Activated T-cell treated with anti-CD3 and anti-CD28 coated beads, Interleukin-2, amount 50 U/mL, for 48 hours (primary cell): ENCODE results near the gene TNS3.
"Not testable (repeated sequence)": the region's sequence is repeated elsewhere in the genome, so short reads cannot be mapped to it uniquely, and the experiment has no call there.

Source experiments
- DNase-seq, 2 experiments: peaks; one replicate each; pipeline ENCODE4 v3.0.0-alpha.2; 2020

TNS3 gene

DNA sequence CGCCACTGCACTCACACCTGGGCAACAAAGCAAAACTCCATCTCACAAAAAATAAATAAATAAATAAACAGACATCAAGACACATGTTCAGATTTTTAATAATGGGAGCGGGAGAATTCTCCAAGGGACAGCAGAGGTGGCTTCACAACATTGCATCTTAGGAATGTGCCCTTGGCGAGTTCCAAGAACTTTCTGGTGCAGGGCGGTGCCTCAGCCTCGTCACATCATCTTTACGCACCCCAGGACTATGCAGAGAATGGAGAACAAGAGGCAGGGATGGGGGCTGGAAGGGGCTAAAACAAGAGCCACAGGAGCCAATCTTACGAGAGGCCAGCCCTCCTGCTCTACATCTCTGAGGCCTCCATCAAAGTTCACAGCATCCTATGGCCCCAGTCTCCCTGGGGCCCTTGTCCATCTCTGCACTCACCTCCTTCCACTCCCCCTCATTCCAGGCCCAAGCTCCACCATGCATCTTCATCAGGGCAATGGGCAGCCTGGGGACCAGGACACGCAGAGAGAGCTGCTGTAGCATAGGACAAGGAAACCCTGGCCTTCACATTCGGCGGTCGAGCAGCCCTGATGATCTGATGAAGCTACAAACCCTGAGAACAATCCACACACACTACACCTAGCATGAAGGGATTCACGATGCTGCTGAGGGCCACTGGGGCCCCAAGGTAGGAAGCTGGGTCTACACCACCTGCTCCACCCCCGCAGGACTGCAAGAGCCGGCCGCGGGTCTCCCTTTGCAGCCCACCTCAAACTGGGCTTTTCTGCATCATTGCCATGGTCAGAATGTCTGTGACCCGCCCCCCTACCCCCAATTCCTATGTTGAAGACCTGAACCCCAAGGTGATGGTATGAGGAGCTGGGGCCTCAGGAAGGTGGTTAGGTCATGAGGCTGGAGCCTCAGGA is 22.3 kb downstream of the TNS3 start:
- no peak for DNase-seq

DNA sequence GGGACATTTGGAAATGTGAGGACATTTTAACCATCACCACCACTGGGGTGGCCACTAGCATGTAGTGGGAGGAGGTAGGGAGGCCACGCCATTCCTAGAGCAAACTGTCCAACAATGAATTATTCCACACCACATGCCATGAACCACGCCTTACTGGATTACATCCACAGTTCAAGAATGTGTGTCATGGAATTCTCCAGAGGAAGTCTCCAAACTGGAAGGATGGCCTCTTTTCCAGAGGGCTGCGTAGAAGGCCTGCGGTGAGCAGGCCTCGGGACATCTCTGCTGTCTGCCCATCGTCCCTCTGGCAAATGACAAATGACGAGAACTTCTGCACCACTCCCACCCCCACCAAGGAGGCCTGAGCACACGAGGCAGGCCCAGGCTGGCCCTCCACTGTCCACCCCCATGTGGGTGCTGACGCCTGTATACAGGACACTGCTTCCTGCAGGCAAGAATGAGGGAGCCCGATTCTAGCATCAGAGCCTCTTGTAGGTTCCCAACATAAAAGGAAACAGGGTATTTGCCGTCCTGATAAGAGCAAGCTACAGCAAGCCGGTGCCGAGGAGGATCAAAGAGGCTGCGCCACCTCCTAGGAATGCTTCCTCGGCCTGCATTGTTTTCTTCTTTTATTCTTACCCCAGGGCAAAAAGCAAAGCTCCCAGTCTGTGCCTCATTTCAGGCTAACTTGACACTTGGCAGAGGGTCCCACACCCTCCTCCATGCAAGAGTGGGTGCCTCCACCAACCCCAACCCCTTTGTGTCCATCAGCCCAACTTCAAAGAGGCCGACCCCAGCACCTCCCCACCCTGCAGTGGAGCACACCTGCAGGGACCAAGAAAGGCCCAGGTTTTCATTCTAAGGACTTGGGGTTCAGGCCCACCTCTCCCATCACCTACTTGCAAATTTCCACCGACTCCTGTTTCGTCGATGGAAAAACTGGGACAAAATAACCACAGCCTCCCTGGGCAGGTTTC is 23.9 kb downstream of the TNS3 start:
- DNase-seq = no peak

DNA sequence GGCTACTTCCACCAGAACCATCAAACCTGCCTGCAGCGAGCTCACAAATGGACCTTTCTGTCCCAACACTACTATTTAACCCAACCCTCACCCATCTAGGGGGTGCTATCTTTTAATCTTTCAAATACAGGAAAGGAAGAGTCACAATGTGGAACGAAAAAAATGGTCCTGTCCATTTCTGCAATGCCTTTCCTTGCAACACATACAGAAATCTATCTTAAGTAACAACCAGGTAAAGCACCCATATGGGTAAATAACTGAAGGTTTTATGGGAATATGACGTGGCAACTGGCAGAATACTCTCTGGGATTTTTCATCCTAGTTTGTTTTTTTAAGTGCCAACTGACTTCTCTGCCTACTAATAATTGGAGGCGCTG is 24.6 kb downstream of the TNS3 start:
- no peak for DNase-seq

DNA sequence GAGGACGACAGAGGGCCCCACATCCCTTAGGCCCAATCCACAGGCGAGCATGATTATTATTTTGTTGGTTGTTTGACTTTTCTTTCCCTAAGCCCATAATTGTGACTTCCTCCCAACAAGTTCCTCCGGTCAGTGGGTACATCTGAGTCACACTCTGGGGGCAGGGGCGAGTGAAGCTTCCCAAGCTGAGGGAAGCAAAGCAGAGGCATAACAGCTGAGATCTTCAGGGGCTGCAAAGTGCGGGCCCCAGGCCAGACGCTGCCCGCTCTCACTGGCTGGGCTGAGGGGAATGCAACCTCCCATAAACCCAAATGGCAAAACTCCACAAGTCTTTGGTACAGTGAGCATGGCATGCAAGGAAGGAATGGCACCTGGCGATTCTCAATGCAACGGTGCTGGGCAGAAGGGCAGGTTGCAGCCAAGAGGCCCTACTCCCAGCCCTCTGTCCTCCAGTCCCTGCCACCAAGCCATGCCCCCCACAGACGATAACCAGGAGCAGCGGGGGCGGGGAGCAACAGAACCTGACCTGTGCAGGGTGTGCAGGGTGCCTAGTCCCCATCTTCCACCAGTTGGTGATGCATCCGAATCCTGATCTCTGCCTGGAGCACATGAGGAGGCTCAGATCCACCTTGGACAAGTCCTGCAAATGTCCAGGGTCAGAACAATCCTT is 25.3 kb downstream of the TNS3 start:
- DNase-seq = no peak

DNA sequence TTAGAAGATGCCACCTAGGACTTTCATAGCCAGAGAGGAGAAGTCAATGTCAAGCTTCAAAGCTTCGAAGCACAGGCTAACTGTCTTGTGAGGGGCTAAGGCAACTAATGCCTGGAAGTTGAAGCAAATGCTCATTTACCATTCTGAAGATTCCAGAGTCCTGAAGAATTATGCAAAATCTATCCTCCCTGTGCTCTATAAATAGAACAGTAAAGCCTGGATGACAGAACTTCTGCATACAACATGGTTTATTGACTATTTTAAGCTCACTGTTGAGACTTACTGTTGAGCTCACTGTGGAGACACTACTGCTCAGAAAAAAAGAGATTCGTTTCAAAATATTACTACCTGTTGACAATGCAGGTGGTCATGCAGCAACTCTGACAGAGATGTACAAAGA is 28.6 kb downstream of the TNS3 start:
- DNase-seq = no peak

DNA sequence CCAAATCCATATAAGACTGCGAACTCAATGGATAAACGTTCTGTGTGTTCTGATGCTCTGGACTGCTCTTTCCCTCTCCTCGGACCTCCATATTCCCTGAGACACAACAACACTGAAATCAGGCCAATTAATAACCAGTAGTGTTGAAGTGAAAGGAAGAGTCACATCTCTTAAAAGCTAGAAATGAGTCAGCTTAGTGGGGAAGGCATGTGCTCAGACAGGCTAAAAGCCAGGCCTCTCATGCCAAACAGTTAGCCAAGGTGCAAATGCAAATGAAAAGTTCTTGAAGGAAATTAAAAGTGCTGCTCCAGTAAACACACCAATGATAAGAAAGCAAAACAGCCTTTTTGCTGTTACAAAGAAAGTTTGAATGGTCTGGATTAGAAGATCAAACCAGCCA is 29.3 kb downstream of the TNS3 start:
- no peak for DNase-seq

DNA sequence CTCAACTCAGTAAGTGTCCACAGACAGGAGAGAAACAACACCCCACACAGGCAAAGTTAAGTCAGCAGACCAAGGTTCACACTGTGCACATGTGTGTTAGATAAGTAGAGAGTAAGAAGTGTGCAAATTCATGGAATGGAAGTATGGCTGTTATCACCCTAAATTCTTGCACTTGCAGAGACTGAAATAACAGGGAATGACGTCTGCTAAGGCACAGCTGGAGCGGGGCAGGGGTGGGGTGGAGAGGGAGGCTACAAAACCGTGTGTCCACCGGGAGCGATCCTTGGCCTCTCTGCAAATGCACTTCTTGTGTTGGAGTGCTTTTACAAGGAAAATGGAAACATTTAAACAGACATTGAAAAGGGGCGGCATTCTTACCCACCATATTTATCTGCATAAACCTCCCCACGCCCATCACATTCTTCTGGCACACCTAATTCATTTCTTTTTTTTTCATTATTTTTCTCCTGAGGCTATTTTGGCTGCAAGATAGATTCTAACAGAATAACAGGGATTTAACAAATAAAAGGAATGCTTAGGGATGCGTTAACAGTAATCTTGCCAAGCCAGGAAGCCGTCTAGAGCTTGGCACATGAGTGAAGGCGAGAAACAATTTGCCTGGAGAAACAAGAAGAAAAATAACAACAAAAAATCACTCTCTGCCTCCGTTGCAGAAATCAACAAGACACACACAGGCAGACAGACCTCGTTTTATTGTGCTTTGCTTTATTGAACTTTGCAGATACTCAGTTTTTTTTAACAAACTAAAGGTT is 30.1 kb downstream of the TNS3 start:
- no peak for DNase-seq

DNA sequence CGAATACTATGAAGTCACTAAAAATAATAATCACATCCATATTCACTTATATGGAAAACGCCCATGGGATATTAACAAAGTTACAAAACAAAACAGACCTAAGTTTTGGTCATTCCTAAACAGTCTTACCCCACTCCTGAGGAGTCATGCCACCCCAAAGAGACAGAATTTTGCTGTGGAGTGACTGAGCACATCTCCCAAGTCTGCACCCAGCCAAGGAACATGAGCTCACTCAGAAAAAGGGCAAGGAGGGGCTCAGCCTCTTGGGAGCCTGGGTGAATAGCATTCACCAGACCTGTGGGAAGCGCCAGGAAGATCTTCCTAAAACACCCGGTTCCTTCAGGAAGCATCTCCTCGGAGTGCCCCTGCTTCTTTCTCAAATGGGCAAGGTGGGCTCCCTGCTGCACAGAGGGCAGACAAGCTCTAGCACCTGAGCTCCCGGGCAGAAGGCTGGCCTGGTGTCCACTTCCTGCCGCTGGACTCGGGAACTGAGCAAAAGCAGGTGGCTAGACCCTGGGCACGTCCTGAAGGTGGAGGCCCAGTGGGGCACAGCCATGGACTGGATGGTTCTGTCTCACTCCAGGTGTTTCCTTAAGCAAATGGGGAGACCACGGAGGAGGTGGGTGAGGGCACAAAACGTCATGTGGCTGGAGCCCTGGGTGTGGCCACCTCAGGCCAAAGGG is 31.0 kb downstream of the TNS3 start:
- DNase-seq = no peak

DNA sequence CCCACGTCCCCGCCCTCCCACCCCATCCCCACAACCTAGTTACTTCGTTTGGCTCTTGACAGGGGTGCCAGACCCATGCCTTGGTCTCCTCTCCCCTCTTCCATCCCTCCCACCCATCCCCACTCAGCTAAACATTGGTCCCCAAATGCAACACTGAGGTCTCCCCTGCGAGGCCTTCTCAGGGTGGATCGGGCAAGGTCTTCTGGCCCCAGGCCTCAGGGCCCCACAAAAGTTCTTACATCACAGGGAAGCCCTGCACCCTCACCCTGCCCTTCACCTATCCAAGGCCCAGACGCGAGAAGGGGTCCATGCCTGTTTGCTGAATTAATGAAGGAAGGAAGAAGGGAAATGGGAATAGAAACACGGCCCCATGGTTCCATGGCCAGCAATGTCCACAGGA is 32.0 kb downstream of the TNS3 start:
- no peak for DNase-seq

DNA sequence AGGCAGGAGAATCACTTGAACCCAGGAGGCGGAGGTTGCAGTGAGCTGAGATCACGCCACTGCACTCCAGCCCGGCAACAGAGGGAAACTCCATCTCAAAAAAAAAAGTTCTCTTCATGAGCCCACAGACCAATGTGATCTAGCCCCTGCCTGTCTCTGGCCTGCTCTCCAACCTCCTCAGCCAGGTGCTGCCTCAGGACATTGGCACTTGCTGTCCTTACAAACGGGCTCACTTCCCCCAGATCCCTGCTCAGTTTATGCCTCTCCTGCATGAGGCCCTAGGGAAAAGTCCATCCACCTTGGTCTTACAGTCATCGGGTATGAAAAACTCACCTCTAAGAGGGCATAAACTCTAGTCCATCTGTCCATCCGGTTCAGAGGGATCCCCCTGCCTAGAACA is 32.5 kb downstream of the TNS3 start:
- no peak for DNase-seq

DNA sequence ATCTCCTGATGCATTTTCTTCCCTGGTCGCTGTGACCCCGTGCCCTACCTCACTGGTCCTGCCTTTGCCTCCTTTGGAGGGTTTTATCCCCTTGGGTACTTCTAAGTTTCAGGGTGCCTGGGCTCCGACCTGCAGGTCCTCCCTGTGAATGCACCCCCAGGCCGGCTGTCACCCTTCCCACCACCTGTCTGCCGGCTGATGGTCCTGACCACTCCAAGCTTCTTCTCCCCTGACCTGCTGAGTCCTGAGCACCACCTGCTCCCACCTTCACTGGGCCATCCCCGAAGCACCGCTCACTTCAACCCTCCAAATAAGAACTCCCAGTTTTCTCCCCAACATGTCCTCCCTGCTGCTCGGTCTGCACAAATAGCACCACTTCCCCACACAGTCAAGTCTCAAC is 33.4 kb downstream of the TNS3 start:
- DNase-seq = no peak

DNA sequence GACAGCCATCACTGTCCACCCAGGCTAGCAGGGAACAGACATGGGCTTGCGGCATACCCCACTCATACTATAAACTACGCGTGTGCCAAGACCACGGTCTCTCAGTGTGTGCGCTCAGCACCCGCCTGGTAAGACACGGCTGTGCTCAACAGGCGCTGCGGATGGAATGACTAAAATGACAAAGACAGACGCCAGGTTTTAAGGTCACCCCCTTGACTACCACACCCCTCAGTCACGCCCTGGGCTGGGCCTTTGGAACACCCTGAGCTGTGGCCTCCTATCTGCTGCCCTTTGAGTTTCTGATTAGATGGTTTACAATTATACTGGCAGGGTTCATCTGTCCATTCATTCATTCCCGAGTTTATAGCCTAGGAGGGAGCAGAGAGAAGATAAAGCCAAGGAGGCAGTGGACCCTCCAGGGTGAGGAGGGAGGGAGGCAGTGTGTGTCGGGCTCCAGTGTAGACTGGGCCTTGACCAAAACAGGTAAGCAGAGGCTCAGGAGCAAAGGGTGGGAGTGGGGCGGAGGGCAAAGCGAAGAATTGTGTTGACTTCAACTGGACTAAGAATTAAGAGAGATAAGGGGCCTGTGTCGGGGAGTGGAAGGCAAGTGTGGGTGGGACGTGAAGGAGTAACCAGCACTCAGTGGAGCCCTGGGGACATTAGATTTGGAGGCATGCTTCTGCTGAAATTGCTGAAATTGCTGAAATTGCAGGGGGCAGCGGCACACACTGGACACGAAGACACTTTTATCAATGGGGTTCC is 35.0 kb downstream of the TNS3 start:
- DNase-seq = no peak

DNA sequence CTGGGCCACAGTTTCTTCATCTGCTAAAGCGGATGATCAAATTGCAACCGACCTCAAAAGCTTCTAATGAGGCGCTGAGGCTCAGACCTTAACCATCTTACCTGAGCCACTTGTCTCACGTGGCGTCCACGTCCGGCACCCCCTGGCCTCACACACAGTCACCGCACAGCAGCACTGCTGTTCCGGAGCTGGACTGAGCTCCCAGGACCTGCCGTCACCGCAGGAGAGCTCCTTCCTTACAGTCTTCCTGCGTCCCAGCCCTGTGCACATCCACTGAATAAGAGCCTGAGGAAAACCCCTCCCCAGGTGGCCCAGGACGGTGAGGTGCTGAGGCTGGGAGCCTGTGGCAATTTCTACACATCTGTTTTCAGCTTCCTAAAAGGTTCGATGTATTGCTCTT is 35.7 kb downstream of the TNS3 start:
- DNase-seq = no peak

DNA sequence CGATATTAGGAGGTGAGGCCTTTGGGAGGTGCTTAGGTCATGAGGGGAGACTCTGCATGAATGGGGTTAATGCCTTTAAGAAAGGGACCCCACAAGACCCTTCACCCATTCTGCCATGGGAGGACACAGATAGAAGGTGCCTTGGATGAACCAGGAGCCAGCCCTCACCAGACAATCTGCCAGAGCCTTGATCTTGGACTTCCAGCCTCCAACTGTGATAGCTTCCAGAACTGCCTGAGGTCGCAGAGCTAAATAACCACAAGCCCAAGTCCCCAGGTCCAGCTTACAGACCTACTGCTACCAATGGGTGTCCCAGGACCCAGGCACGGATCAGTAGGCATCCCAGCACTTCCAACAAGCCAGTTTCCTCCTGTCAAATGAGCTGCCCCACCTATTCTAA is 37.5 kb downstream of the TNS3 start:
- DNase-seq = no peak

DNA sequence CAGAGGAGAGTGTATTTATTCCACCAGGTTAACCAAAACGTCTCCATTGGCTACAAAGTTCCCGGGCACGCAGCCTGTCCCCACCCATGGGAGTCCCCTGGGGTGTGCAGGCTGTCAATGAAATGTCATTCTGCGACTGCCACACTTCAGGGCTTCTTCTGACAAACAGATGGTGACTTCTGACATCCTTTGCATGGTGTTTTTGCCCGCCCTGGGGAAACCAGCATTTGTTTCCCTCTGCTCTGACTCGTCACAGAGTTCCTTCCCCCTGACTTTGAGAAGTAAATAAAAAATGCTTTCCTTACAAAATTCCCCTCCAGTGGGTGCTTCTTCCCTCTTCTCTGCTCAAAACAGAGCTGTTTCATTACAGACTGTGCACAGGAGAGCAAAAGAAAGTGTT is 38.2 kb downstream of the TNS3 start:
- DNase-seq = no peak

DNA sequence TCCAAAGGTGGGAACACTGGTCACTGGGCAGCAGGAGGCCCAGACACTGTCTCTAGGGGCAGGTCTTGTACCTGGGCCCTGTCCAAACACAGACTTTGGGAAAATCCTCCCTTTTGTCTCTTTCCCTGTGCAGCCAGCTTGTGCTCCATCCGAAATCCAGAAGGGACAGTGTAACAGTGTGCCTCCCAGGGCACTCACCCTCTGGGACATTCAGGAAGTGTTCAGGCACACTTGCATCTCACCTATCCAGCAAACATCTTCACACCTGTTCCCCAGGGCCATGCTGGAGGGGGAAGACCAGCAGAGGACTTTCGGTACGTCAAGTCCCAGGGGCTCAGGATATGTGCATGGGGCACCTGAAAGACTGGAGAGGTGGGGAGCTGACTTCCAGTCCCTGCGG is 38.9 kb downstream of the TNS3 start:
- DNase-seq = no peak

DNA sequence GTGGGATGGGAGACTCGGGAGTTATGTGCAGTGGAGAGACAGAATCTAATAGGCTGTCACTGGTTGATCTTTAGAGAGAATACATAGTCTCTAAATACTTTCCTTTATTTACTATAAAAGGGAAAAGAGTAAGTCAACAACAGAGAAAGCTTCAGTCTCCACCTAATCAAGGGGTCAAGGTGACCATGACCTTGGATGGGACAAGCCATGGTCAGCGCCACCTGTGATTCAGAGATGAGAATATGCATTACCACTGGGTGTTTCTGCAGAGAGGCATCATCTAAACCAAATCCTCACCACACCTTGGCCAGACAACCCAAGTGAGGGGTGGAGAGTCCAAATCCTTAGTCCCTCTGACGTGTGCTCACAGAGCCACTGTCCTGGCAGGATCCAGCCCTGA is 39.9 kb downstream of the TNS3 start:
- DNase-seq = no peak

DNA sequence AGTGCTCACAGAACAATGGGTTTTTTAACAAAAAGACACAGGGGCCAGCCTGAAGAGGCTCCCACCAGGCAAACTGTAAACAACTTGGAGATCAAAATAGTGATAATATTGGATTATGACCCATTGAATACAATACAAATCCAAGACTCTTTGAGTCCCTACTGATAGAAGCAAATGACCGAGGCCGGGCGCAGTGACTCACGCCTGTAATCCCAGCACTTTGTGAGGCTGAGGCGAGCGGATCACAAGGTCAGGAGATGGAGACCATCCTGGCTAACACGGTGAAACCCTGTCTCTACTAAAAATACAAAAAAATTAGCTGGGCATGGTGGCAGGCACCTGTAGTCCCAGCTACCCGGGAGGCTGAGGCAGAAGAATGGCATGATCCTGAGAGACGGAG is 40.4 kb downstream of the TNS3 start:
- not testable (repeated sequence) for DNase-seq

DNA sequence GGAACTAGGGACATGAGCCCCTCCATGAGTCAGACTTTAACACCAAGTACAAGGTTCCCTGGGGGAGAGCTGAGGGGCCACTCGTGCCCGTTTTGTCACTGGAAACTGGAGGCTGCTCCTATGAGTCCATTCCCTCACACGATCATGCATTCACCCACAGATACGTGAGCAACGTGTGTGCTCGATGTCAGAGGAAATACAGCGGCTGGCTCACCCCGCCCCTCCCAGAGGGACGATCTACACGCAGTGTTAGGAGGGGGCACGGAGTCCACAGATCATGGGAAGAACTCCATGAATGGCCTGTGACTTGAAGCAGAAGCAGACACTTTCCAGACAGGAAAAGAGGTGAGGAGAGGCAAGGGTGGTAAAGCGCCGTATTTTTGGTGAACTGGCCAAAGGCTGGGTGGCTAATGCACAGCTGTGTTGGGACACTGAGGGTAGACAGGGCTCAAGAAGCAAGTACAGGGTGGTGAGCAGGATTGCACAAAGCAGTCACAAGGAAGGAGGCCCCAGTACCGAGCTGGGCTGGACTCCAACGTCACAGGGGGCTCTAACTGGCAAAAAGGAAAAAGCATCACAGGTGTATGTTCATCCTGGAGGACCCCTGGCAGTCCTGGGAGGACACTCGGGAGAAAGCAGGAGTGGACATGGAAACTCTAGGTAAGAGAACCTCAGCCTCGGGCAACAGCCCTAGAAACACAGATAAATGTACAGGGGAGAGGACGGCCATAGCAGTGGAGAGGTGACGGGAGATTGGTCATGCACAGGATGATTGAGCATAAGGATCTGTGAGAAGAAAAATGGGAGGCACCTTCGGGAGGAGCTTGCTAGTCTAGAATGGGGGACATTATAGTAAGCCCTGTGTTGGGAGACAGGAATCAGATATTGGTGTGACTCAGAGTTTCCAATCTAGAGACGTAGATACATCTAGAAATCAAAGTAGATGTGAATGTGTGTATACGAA is 41.2 kb downstream of the TNS3 start:
- DNase-seq = no peak

DNA sequence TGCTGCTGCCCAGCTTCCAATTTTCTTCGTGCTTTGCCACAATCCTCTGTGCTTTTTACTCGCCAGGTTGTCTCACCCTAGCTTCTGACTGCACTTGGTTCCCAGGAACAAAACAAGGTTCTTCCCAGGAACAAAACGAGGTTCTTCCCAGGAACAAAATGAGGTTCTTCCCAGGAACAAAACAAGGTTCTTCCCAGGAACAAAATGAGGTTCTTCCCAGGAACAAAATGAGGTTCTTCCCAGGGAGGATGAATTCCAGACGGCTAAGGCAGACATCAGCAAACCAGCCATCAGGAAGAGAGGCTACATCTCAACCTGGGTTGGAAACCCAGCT is 41.9 kb downstream of the TNS3 start:
- DNase-seq = no peak
